GM19324 (cell line): ENCODE results near the gene SRRM5.

Source experiments
- ATAC-seq: cut with Tn5 transposase; IDR thresholded peaks from one replicate; pipeline ENCODE4 v1.9.1; 2021; ENCODE audit warnings: mild to moderate bottlenecking, moderate library complexity; ENCODE audit not compliant: unreplicated experiment, low FRiP score

SRRM5 gene

GRCh38 chr19:43664018-43664417 is 52.1 kb downstream of the SRRM5 start:
- ATAC-seq, result no peak
